GF-D8 (cell line): ENCODE results near the gene NUDT14.

Experiments used
- DNase-seq: peaks from one replicate; lab custom pipeline; 2025; lab: John Stamatoyannopoulos, UW

Gene NUDT14

GRCh38 chr14:105146181-105146975 lies 34.7 kb downstream of the NUDT14 start:
- DNase-seq: no peak

GRCh38 chr14:105145381-105146180 lies 35.5 kb downstream of the NUDT14 start:
- DNase-seq: no peak

DNA sequence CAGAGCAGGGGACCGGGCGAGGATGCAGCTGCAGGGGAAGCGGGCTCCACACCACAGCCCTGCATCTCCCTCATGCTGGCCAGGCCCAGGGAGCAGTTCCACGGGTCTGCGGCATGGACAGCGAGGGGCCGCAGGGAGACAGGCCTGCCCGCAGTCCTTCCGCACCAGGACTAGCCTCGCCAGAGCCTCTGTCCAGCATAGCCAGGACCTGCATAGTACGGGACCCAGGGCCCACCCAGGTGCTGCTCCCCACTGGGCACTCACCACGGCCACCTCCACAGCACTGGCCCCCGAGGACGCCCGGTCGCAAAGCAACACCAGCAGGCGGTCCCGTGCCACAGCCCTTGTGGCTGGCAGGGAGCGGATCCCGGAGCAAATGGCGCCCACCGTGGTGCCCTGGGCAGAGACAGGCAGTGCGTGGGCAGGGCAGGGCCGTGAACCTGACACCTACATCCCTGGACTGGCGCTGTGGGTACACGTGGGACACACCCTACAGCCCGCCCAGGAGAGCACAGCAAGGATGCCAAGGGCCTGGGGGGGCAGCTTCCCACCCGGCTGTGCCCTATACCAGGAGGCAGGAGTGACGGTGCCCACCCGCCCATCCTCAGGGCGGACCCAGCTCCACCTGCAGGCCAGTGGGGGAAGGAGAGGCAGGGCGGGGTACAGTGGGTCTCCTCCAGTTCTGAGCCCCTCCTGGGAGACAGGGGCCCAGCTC lies 36.3 kb downstream of the NUDT14 start:
- no peak for DNase-seq

- no peak for DNase-seq
Observed at GRCh38 chr14:105144026-105144665, 37.0 kb downstream of the NUDT14 start.

- no peak for DNase-seq
Observed at GRCh38 chr14:105143451-105144025, 37.6 kb downstream of the NUDT14 start.

- DNase-seq: no peak
Observed at GRCh38 chr14:105142651-105143450, 38.3 kb downstream of the NUDT14 start.

GRCh38 chr14:105141486-105142281 lies 39.4 kb downstream of the NUDT14 start:
- DNase-seq: no peak

DNA sequence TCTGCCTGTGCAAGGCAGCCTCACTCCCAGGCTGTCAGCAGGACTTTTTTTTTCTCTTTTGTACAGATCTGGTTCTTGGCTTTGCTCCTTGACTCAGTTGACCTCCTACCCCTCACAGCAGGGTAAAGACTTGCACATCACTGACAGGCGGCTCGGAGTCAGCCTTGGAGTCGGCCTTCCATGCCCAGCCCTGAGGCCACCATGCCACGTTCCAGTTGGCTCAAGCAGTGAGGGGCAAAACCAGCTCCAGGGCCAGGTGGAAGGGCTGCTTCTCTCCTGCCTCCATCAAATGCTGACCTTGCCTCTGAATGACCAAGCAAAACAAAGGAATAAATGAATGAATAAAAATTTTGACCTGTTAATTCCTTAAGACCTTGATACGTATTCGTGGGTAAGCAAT lies 40.1 kb downstream of the NUDT14 start:
- no peak for DNase-seq

DNA sequence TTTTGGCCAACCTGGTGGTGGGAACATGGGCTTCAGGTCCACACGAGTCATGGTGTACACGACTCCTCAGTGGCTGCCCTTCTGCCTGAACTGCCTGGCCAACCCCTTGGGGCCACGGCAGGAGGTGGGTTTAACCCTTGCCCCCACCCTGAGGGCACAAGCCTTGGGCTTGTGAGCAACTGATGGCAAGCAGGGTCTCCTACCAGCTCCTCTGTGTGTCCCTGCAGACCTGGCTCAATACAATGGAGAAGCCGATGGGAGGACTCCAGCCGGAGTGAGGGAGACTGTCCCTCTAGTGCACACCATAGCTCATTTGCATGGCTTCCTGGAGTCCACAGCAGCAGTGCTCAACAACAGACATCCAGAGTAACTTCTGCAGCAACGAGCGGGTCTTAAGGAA lies 40.5 kb downstream of the NUDT14 start:
- DNase-seq: no peak

DNA sequence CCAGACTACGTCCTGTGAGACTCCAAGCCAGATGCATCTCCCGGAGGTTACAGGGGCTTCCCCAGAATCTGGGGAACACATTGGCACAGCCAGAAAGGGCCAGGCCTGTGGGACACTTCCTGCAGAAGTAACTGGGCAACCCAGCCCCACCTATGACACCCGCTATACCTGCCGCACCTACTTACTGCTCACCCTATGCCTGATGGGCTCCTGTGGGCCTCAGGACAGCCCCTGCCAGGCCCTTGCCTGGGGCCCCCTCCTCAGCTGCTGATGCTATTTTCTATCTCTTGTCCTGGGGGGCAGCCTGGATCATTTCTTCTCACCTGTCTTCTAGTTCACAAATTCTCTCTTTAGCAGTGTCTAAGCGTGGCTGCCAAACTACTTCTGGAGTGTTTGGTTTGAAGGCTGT lies 41.3 kb downstream of the NUDT14 start:
- no peak for DNase-seq

- DNase-seq: no peak
Observed at GRCh38 chr14:105139212-105139825, 41.8 kb downstream of the NUDT14 start.

- DNase-seq: no peak
Observed at GRCh38 chr14:105138551-105139111, 42.5 kb downstream of the NUDT14 start.

- DNase-seq: no peak
Observed at GRCh38 chr14:105138021-105138541, 43.0 kb downstream of the NUDT14 start.

DNA sequence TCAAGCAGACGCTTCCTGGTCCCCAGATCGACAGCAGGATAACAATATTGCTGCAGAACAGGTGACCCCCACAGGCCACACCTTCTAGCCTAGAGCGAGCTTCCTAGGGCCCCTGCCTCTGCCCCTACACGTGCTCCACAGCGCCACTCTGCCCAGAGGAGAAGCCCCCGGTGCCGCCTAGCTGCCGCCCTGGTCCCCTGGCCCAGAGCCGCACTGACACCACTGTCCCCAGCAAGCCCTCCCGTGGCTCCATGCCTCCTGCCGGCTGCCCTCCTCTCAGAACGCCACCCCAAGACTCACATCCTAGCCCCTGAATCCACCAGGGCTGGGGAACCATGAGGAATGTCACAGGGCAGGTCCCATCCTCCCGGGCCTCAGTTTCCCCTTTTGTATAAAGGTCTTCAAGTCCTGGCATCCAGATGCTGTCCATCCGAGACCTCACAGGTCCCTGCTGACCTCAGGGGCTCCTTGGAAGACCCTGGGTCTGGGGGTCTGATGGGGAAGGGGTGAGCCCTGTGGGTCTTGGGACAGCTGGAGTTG lies 43.6 kb downstream of the NUDT14 start:
- DNase-seq: no peak

- DNase-seq: no peak
Observed at GRCh38 chr14:105136401-105137322, 44.5 kb downstream of the NUDT14 start.

- DNase-seq: no peak
Observed at GRCh38 chr14:105135700-105136395, 45.3 kb downstream of the NUDT14 start.
